HepG2 (cell line): ENCODE measurements around the gene TUBB4B. TPM values are rescaled to one million over a fixed set of nuclear protein-coding genes. Genes with fewer than 3 reads are reported as not detected.

Experiments
- ATRX ChIP-seq: sonication (generic); formaldehyde crosslinking; IDR thresholded peaks from 2 replicates; pipeline ENCODE4 v1.4.0; 2020; ENCODE audit warnings: missing genetic modification reagents, borderline replicate concordance
- CBX5 ChIP-seq: sonication (generic); formaldehyde crosslinking; IDR thresholded peaks from 2 replicates; pipeline ENCODE4 v1.4.0; 2020; ENCODE audit warnings: missing genetic modification reagents, borderline replicate concordance
- GATA4 ChIP-seq: sonication (generic); IDR thresholded peaks from 2 replicates; pipeline ENCODE4 v1.6.1; 2016; ENCODE audit warnings: antibody characterized with exemption, low read depth, borderline replicate concordance
- HDAC1 ChIP-seq: sonication (generic); formaldehyde crosslinking; IDR thresholded peaks from 2 replicates; pipeline ENCODE4 v1.5.1; 2020; ENCODE audit warnings: mild to moderate bottlenecking, missing genetic modification reagents
- HIC2 ChIP-seq: sonication (generic); formaldehyde crosslinking; IDR thresholded peaks from 2 replicates; pipeline ENCODE4 v1.9.0; 2022; ENCODE audit warnings: low read depth, missing genetic modification reagents
- HMG20A ChIP-seq: IDR thresholded peaks from 2 replicates; pipeline ENCODE4 v1.6.1; 2016; ENCODE audit warnings: borderline replicate concordance
- KMT2B ChIP-seq: IDR thresholded peaks from 2 replicates; pipeline ENCODE4 v1.6.1; 2016; ENCODE audit warnings: missing genetic modification reagents, missing compliant biosample characterization
- MEIS2 ChIP-seq: sonication (generic); formaldehyde crosslinking; IDR thresholded peaks from 2 replicates; pipeline ENCODE4 v1.9.0; 2021; ENCODE audit warnings: mild to moderate bottlenecking, missing genetic modification reagents
- NFE2L1 ChIP-seq: sonication (generic); formaldehyde crosslinking; IDR thresholded peaks from 2 replicates; pipeline ENCODE4 v1.4.0; 2020; ENCODE audit warnings: missing genetic modification reagents, mild to moderate bottlenecking, borderline replicate concordance
- POLR2AphosphoS5 ChIP-seq: IDR thresholded peaks from 2 replicates; pipeline ENCODE4 v1.6.1; 2012; ENCODE audit warnings: low read depth, low read length
- PPARG ChIP-seq: conservative IDR thresholded peaks from 2 replicates; pipeline ENCODE4 v1.6.1; 2016; ENCODE audit warnings: missing biosample characterization, missing genetic modification reagents
- PRDM4 ChIP-seq: sonication (generic); formaldehyde crosslinking; IDR thresholded peaks from 2 replicates; pipeline ENCODE4 v1.9.0; 2021; ENCODE audit warnings: missing genetic modification reagents, borderline replicate concordance
- PTBP1 ChIP-seq: fragments of 200-400 bp; formaldehyde crosslinking; IDR thresholded peaks from 2 replicates; pipeline ENCODE4 v1.6.1; 2018; ENCODE audit warnings: low read length, low read depth; ENCODE audit not compliant: poor library complexity, severe bottlenecking
- RELA ChIP-seq: sonication (generic); formaldehyde crosslinking; IDR thresholded peaks from 2 replicates; pipeline ENCODE4 v1.4.0; 2020; ENCODE audit warnings: missing genetic modification reagents
- SNAPC2 ChIP-seq: sonication (generic); formaldehyde crosslinking; IDR thresholded peaks from 2 replicates; pipeline ENCODE4 v1.8.1; 2022; ENCODE audit warnings: mild to moderate bottlenecking, missing genetic modification reagents
- SOX5 ChIP-seq: IDR thresholded peaks from 2 replicates; pipeline ENCODE4 v1.6.1; 2016; ENCODE audit warnings: borderline replicate concordance
- THAP11 ChIP-seq: IDR thresholded peaks from 2 replicates; pipeline ENCODE4 v1.6.1; 2016; ENCODE audit warnings: missing biosample characterization, missing genetic modification reagents
- THAP8 ChIP-seq: sonication (generic); formaldehyde crosslinking; IDR thresholded peaks from 2 replicates; pipeline ENCODE4 v1.5.1; 2020; ENCODE audit warnings: missing genetic modification reagents, mild to moderate bottlenecking, borderline replicate concordance
- TOE1 ChIP-seq: sonication (generic); formaldehyde crosslinking; IDR thresholded peaks from 2 replicates; pipeline ENCODE4 v1.4.0; 2020; ENCODE audit warnings: mild to moderate bottlenecking, missing genetic modification reagents
- U2AF2 ChIP-seq: fragments of 200-400 bp; formaldehyde crosslinking; IDR thresholded peaks from 2 replicates; pipeline ENCODE4 v1.6.1; 2017; ENCODE audit warnings: low read depth, mild to moderate bottlenecking, low read length
- ZBTB2 ChIP-seq: sonication (generic); formaldehyde crosslinking; IDR thresholded peaks from 2 replicates; pipeline ENCODE4 v1.8.0; 2022; ENCODE audit warnings: low read depth, missing genetic modification reagents
- ZBTB44 ChIP-seq: sonication (generic); formaldehyde crosslinking; IDR thresholded peaks from 2 replicates; pipeline ENCODE4 v1.4.0; 2020; ENCODE audit warnings: missing genetic modification reagents
- ZSCAN21 ChIP-seq: sonication (generic); formaldehyde crosslinking; IDR thresholded peaks from 2 replicates; pipeline ENCODE4 v1.8.0; 2022; ENCODE audit warnings: mild to moderate bottlenecking, missing genetic modification reagents, moderate library complexity, borderline replicate concordance
- ZZZ3 ChIP-seq: sonication (generic); formaldehyde crosslinking; IDR thresholded peaks from 2 replicates; pipeline ENCODE4 v1.4.0; 2020; ENCODE audit warnings: missing genetic modification reagents, mild to moderate bottlenecking, borderline replicate concordance
- polyA plus RNA-seq, 8 experiments: library from polyadenylated mRNA; depleted of rRNA in 3 of 8; stranded (reverse) in 7 of 8; unstranded in 1 of 8; fragments of >200 nt; fragmentation: Illumina TruSeq in 4 of 8; extraction: Trizol in 4 of 8; gene quantifications; 2 replicates each; pipeline versions ENCODE4 v1.2.1 to v1.2.3, GENCODE V29; 2011 to 2016; ENCODE audit warnings: low read depth in 4 of 8, missing spikeins in 1 of 8, mixed read lengths in 1 of 8; ENCODE audit not compliant: insufficient read depth in 1 of 8
- total RNA-seq, 5 experiments: library from RNA; depleted of rRNA; stranded (reverse); fragments of >200 nt; fragmentation: Illumina TruSeq; extraction: Trizol; gene quantifications; 2 replicates each; pipeline ENCODE4 v1.2.3, GENCODE V29; 2016; ENCODE audit warnings: low read depth in 1 of 5

Gene TUBB4B
- total and polyA plus RNA-seq, 2 of the 13 experiments (the other 11 are each of a cell fraction or from before 2014, with no cell fraction given), result 182 to 412 TPM

GRCh38 chr9:137234055-137234697 lies 6.9 kb upstream of the TUBB4B start (continued):
- TF ChIP-seq PRDM4 (CRISPR knock-in tag), result no peak
- TF ChIP-seq U2AF2, result no peak
- TF ChIP-seq THAP11 (CRISPR knock-in tag), result no peak
- TF ChIP-seq HDAC1 (CRISPR knock-in tag), result peak; percentile 18; the same call in 1 of the 2 replicates
- no peak for TF ChIP-seq ZBTB44
- TF ChIP-seq GATA4, result no peak
- no peak for TF ChIP-seq MEIS2
- no peak for TF ChIP-seq KMT2B
- no peak for TF ChIP-seq POLR2AphosphoS5
- no peak for TF ChIP-seq RELA (CRISPR knock-in tag)
- TF ChIP-seq HIC2 (CRISPR knock-in tag), result no peak
- TF ChIP-seq PTBP1, result no peak
- TF ChIP-seq CBX5 (CRISPR knock-in tag), result no peak
- no peak for TF ChIP-seq THAP8 (CRISPR knock-in tag)
- TF ChIP-seq NFE2L1 (CRISPR knock-in tag), result no peak
- TF ChIP-seq SOX5, result no peak
- TF ChIP-seq ZZZ3 (CRISPR knock-in tag), result no peak
- TF ChIP-seq PPARG (CRISPR knock-in tag), result no peak
- TF ChIP-seq ZBTB2 (CRISPR knock-in tag), result no peak
- no peak for TF ChIP-seq TOE1 (CRISPR knock-in tag)
- TF ChIP-seq SNAPC2 (CRISPR knock-in tag), result no peak
- no peak for TF ChIP-seq ZSCAN21 (CRISPR knock-in tag)
- no peak for TF ChIP-seq HMG20A (CRISPR knock-in tag)
- no peak for TF ChIP-seq ATRX
